RWPE1 (cell line): ENCODE measurements around the gene NENF.

ENCODE experiments used
- CTCF ChIA-PET: fragments of 350-600 bp; sonication (Branson Sonifier 250); formaldehyde crosslinking; extraction: SDS; loops from one replicate; lab custom pipeline; 2021; lab: Yijun Ruan, JAX
- POLR2A ChIA-PET: fragments of 400-600 bp; formaldehyde crosslinking; extraction: SDS; loops from one replicate; lab custom pipeline; 2020; ENCODE audit warnings: antibody characterized with exemption; ENCODE audit not compliant: low non-redundant PET; lab: Yijun Ruan, JAX
- DNase-seq: peaks from one replicate; pipeline ENCODE4 v3.0.0; 2012; ENCODE audit warnings: low spot score
- H3K27ac ChIP-seq: fragments of 450-650 bp; 2 replicates; pipeline ENCODE4 v1.5.1; 2017
- TF ChIP-seq, protein P1 (sequence below): fragments of 450-650 bp; conservative IDR thresholded peaks from 2 replicates; pipeline ENCODE4 v1.5.1; 2017; ENCODE audit warnings: low read depth, mild to moderate bottlenecking

NENF gene

DNA sequence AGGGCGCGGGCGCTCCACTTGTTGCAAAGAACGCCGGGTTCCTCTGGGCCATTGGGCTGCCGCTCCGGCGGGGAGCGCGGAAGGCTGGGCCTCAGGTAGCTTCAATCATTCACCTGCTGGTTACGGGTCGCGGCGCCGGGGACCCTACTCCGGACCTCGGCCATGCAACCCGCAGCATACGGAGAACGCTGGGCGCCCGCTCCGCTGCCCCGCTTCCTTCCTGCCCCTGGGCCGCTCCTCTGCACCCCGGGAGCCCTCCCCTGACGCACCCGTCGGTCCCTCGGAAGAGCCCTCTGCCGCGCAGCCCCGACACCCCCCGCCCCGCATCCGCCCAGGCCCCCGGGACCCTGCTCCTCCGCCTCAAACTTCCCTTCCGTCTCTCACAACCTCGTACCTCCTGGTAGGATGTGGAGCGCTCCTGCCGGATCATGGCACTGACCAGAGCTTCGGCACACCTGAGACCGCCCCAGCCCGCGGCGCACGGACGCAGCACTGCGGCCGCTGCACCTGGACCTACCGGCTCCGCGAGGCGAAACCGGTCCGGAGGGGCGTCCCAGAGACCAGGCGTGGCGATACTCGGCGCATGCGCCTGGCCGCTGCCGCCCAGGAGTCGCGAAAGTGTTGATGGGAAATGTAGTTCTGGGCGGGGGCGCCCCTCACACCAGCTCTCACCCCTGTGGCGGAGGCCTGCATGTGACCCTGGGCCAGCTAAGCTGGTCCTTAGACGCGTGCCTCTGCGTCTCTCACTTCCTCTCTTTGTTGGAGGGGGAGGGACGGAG, 18.2 kb upstream of the NENF start, which contains the start of gene PACC1:
PACC1 (minus strand) TSS at position 559 of the 779 bp plus-strand sequence; CDS start at position 430, 129 bp downstream.
- TF ChIP-seq, protein P1, sequence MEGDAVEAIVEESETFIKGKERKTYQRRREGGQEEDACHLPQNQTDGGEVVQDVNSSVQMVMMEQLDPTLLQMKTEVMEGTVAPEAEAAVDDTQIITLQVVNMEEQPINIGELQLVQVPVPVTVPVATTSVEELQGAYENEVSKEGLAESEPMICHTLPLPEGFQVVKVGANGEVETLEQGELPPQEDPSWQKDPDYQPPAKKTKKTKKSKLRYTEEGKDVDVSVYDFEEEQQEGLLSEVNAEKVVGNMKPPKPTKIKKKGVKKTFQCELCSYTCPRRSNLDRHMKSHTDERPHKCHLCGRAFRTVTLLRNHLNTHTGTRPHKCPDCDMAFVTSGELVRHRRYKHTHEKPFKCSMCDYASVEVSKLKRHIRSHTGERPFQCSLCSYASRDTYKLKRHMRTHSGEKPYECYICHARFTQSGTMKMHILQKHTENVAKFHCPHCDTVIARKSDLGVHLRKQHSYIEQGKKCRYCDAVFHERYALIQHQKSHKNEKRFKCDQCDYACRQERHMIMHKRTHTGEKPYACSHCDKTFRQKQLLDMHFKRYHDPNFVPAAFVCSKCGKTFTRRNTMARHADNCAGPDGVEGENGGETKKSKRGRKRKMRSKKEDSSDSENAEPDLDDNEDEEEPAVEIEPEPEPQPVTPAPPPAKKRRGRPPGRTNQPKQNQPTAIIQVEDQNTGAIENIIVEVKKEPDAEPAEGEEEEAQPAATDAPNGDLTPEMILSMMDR: no peak
- peak; percentile 96 for DNase-seq
- CTCF ChIA-PET: interaction anchor here (1.3 kb wide), 1 partner anchor 42 kb away, joined by 3 read pairs; no protein-coding TSS in a partner anchor
- POLR2A ChIA-PET: no interaction called here
- peak within 1 kb of the TSS; percentile 54 for H3K27ac ChIP-seq

GRCh38 chr1:212415107-212415841, 17.4 kb upstream of the NENF start:
- peak overlapping the region; percentile 54 for H3K27ac ChIP-seq
- TF ChIP-seq, protein P1: no peak
- POLR2A ChIA-PET: no interaction called here
- DNase-seq: no peak
- CTCF ChIA-PET: no interaction called here

GRCh38 chr1:212421165-212421564, 11.6 kb upstream of the NENF start:
- ChIA-PET POLR2A (no interaction called here), CTCF (interaction anchor here (0.6 kb wide), 1 partner anchor 329 kb away, joined by 5 read pairs; no protein-coding TSS in a partner anchor)
- TF ChIP-seq, protein P1: no peak
- H3K27ac ChIP-seq: no peak overlapping the region
- no peak for DNase-seq

DNA sequence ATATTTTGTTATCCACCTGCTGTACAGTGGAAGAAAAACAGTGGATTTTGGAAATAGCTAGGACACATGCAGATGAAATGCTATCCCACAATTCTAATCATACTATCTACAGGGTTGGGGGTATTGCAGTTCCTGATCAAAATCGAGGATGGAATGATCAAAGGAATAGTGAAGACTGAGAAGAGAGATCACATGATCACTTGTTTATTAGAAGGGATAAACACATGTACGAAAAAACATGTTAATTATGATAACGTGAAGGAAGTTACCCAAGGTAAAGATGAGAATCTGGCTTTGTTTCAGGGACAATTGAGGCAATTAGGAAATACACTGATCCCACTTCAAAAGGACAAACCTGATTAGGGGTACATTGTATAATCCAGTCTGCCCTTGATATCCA, 8.8 kb upstream of the NENF start:
- DNase-seq: no peak
- CTCF ChIA-PET: no interaction called here
- no peak overlapping the region for H3K27ac ChIP-seq
- TF ChIP-seq, protein P1: no peak
- POLR2A ChIA-PET: no interaction called here

DNA sequence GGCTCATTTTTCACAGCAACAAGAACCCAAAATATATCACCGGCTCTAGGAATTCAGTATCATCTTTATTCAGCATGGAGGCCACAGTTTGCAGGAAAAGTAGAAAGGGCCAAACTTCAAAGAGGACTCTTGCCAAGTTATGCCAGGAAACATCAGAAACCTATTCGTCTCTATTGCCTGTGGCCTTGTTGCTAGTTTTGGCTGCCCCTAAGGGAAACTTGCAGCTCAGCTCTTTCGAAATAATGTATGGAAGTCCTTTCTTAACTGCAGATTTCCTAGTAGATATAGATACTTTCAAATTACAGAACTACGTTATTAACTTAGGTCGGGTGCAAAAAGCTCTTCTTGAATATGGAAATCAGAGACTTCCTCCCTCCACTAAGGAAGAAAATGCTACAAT, 4.2 kb upstream of the NENF start:
- no peak for DNase-seq
- ChIA-PET CTCF (no interaction called here), POLR2A (no interaction called here)
- TF ChIP-seq, protein P1: no peak
- H3K27ac ChIP-seq: no peak overlapping the region

GRCh38 chr1:212430416-212430815, 2.3 kb upstream of the NENF start:
- TF ChIP-seq, protein P1: no peak
- ChIA-PET POLR2A (no interaction called here), CTCF (interaction anchor here (0.5 to 0.6 kb wide), 3 partner anchors 19 to 1831 kb away, joined by 3 read pairs; no protein-coding TSS in a partner anchor)
- no peak overlapping the region for H3K27ac ChIP-seq
- no peak for DNase-seq
